NB4 (cell line): ENCODE results near the gene HSPA12A.

Experiments used
- DNase-seq: peaks from one replicate; pipeline ENCODE4 v3.0.0; 2010; ENCODE audit warnings: low read depth
- H3K4me3 ChIP-seq: one replicate; pipeline ENCODE4 v1.5.1; 2011; ENCODE audit warnings: mild to moderate bottlenecking, low read depth, low read length, moderate library complexity
- MYC ChIP-seq: IDR thresholded peaks from 2 replicates; pipeline ENCODE4 v1.6.1; 2011; ENCODE audit warnings: low read depth, low read length
- POLR2A ChIP-seq: IDR thresholded peaks from 2 replicates; pipeline ENCODE4 v1.6.1; 2011; ENCODE audit warnings: mild to moderate bottlenecking; ENCODE audit not compliant: insufficient read length; ENCODE audit errors: extremely low read depth
- TF ChIP-seq, protein P1 (sequence below): IDR thresholded peaks from 2 replicates; pipeline ENCODE4 v1.6.1; 2011; ENCODE audit warnings: low read depth, low read length
- TF ChIP-seq, protein P2 (sequence below): IDR thresholded peaks from one replicate; pipeline ENCODE4 v1.5.1; 2012; ENCODE audit warnings: low read depth, low read length

HSPA12A gene, protein sequence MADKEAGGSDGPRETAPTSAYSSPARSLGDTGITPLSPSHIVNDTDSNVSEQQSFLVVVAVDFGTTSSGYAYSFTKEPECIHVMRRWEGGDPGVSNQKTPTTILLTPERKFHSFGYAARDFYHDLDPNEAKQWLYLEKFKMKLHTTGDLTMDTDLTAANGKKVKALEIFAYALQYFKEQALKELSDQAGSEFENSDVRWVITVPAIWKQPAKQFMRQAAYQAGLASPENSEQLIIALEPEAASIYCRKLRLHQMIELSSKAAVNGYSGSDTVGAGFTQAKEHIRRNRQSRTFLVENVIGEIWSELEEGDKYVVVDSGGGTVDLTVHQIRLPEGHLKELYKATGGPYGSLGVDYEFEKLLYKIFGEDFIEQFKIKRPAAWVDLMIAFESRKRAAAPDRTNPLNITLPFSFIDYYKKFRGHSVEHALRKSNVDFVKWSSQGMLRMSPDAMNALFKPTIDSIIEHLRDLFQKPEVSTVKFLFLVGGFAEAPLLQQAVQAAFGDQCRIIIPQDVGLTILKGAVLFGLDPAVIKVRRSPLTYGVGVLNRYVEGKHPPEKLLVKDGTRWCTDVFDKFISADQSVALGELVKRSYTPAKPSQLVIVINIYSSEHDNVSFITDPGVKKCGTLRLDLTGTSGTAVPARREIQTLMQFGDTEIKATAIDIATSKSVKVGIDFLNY

DNA sequence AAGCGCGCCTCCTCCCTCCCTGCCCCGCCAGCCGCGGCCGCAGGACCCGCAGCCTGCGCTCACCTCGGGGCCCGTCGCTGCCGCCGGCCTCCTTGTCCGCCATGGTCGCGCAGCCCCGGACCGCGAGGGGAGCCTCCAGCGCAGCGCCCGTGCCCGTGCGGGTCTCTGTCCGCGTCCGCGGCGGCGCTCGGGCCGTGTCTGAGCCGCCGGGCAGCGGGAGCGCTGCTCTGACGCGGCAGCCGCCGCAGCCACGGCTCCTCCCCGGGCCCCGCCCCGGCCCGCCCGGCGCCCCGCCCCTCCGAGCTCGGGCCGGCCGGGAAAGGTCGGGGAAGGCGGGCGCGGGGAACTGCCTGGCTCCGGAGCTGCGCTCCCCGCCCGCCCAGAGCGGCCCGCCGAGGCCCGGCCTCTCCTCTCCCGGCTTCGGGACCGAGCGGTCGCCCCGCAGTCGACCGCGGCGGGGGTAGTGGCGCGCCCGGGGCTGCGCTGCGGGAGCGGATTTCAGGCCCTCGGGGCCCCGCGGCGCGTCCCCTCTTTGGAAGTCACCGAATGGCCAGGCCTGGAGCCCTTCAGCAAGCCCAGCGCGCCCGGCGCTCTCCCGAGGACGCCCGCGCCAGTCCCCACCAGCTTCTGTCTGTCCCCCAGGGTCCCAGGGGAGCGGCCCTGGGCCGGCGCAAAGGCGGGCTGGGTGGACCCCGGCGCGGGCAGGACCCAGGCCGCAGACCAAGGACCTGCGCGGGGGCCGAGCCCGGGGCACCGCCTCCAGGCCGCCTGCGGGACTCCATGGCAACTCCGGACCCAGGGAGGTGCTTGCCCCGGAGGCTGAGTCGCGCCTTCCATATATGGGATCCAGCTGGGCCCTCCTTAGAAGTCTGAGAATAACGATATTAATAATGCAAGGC, at the start of gene HSPA12A:
TSS of gene HSPA12A (minus strand) at position 200 of the 899 bp plus-strand sequence. CDS start at position 103, 97 bp downstream.
- DNase-seq, result peak; percentile 47
- TF ChIP-seq MYC (no peak), POLR2A (no peak)
- TF ChIP-seq, protein P1, sequence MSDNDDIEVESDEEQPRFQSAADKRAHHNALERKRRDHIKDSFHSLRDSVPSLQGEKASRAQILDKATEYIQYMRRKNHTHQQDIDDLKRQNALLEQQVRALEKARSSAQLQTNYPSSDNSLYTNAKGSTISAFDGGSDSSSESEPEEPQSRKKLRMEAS, result no peak
- TF ChIP-seq, protein P2, sequence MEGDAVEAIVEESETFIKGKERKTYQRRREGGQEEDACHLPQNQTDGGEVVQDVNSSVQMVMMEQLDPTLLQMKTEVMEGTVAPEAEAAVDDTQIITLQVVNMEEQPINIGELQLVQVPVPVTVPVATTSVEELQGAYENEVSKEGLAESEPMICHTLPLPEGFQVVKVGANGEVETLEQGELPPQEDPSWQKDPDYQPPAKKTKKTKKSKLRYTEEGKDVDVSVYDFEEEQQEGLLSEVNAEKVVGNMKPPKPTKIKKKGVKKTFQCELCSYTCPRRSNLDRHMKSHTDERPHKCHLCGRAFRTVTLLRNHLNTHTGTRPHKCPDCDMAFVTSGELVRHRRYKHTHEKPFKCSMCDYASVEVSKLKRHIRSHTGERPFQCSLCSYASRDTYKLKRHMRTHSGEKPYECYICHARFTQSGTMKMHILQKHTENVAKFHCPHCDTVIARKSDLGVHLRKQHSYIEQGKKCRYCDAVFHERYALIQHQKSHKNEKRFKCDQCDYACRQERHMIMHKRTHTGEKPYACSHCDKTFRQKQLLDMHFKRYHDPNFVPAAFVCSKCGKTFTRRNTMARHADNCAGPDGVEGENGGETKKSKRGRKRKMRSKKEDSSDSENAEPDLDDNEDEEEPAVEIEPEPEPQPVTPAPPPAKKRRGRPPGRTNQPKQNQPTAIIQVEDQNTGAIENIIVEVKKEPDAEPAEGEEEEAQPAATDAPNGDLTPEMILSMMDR, result no peak
- H3K4me3 ChIP-seq, result no peak within 1 kb of the TSS

DNA sequence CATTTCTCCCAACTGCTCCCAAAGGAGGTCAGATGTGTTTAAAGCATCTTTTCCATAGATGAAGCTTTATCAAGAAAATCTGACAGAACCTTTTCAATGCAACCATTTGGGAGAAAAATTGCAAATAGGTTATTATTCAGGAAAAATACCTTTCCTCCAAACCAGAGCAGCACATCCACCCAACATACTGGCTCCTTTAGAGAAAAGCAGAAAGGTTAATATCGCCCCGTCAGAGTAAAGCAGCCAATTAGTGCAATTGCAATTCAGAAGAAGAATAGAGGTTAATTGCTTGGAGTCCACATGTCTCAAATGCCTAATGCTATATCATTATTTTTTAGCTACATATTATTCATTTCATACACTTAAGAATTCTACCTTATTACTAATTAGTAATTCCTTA, 48.9 kb upstream of the HSPA12A start:
- TF ChIP-seq POLR2A, result no peak
- TF ChIP-seq, protein P2, result no peak
- no peak for TF ChIP-seq MYC
- no peak for DNase-seq
- no peak overlapping the region for H3K4me3 ChIP-seq

DNA sequence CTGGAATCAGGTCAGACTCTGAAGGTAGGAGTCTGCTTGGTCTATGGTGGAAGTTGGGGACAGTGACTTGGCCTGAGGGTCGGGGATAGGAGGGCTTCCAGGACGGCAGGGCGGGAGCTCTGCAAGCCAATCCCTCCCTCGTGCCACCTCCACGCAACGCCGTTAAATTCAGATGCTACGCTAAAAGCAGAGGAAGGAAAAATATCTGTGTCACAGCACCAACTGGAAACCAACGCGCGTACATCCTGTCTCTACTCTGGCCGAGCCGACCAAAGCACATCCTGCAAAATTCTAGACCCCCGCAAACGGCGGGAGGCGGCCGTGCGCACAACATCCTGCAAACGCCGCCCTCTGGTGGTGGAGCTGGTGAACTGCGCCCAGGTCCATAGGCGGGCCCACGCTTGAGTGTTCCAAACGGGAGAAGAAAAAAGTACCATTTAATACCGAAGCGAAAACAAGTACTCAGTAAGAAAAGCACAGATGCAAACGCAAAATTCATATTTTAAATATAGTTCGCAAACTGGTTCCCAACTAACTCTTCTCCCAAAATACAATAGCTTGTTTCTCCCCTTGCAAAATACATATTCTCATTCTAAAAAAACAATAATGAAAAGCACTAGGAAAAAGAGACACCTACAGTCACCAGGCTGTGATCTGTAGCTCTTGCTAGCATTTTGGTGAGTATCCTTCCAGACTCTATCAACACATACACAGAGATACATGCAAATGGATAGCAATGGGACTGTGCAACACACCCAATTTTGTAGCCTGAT, 45.7 kb upstream of the HSPA12A start:
- peak; percentile 76 for DNase-seq
- no peak overlapping the region for H3K4me3 ChIP-seq
- TF ChIP-seq, protein P1, result peak; percentile 21; the same call in 1 of the 2 replicates
- TF ChIP-seq MYC (peak; percentile 47; the same call in 1 of the 2 replicates), POLR2A (no peak)
- TF ChIP-seq, protein P2, result peak; percentile 94

DNA sequence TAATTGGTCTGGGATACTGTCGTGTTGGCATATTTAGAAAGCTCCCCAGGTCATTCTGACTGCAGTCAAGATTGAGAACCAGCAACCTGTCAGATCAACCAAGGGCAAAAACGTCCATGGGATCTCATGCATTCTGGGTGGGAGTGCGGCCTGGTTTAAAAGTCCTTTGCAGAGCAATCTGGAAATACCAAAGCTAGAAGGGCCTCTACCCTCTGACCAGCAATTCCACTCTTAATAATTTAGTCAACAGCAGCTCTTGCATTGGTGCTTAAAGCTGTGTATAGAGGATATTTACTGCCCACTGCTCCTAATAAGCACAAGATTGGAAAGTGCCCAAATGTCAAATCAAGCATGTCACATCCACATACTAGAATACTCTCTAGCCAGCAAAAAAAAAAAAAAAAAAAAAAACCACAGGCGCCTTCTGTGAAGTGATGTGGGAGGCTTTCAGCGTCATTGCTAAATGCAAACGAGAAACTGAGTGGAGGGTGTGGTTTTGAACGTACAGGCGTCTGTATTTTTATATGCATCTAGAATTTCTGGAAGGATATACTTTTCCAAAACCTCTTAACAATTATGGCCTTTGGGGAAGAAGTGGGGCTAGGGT, 44.8 kb upstream of the HSPA12A start:
- no peak overlapping the region for H3K4me3 ChIP-seq
- DNase-seq, result no peak
- TF ChIP-seq POLR2A, result no peak
- no peak for TF ChIP-seq MYC
- TF ChIP-seq, protein P1, result no peak
- TF ChIP-seq, protein P2, result no peak

DNA sequence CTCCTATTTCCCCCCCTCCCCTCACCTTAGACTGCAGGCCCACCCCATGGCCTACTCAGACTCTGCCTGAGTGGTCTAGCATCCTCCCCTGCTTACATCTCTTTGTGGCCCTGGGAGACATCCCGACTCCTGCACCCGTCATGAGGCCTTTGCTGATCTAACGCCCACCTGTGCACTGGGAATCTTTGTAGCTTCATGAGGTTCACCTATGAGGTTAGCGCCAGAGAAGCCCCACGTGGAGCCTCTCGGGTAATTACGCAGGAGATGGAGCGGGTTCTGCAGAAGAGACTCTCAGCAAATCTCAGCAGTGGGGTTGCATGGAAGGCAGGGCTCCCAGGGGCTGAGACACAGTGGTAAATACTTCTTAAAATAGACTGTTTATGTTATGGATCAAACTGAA, 43.5 kb upstream of the HSPA12A start:
- TF ChIP-seq POLR2A (no peak), MYC (no peak)
- TF ChIP-seq, protein P1, result no peak
- TF ChIP-seq, protein P2, result no peak
- DNase-seq, result no peak
- no peak overlapping the region for H3K4me3 ChIP-seq
